Mesendoderm (in vitro differentiated cells): ENCODE data around the gene CTR9.
A peak's percentile ranks its signal among the peaks of the same experiment; 100 is the strongest.

Experiments used
- DNase-seq: peaks from one replicate; pipeline ENCODE4 v3.0.0; 2013
- H2AK5ac ChIP-seq: 2 replicates; pipeline ENCODE4 v1.6.1; 2013; ENCODE audit warnings: low read length, inconsistent platforms
- H2BK120ac ChIP-seq: 2 replicates; pipeline ENCODE4 v1.6.1; 2013; ENCODE audit warnings: low read depth, mild to moderate bottlenecking, low read length, moderate library complexity, mixed read lengths
- H2BK15ac ChIP-seq: replicated peaks from 2 replicates; pipeline ENCODE4 v1.6.1; 2013; ENCODE audit warnings: low read depth, mild to moderate bottlenecking, moderate library complexity
- H2BK5ac ChIP-seq: 2 replicates; pipeline ENCODE4 v1.6.1; 2013; ENCODE audit warnings: low read length, inconsistent platforms
- H3K18ac ChIP-seq: 2 replicates; pipeline ENCODE4 v1.6.1; 2013; ENCODE audit warnings: mild to moderate bottlenecking, low read length, mixed read lengths
- H3K23ac ChIP-seq: one replicate; pipeline ENCODE4 v1.6.1; 2013; ENCODE audit warnings: low read length
- H3K27ac ChIP-seq: 2 replicates; pipeline ENCODE4 v1.5.1; 2013; ENCODE audit warnings: low read depth, mild to moderate bottlenecking, inconsistent platforms, low read length, moderate library complexity
- H3K27me3 ChIP-seq: 2 replicates; pipeline ENCODE4 v1.6.1; 2013; ENCODE audit warnings: low read length, control low read depth, mild to moderate bottlenecking, inconsistent platforms; ENCODE audit not compliant: insufficient read depth, poor library complexity
- H3K36me3 ChIP-seq: 2 replicates; pipeline ENCODE4 v1.6.1; 2013; ENCODE audit warnings: low read length, inconsistent platforms; ENCODE audit not compliant: control insufficient read depth, insufficient read depth
- H3K4ac ChIP-seq: one replicate; pipeline ENCODE4 v1.6.1; 2013; ENCODE audit warnings: low read depth, mild to moderate bottlenecking, low read length, moderate library complexity
- H3K4me1 ChIP-seq: 2 replicates; pipeline ENCODE4 v1.6.1; 2013; ENCODE audit warnings: low read depth, low read length, inconsistent platforms; ENCODE audit not compliant: control insufficient read depth
- H3K4me2 ChIP-seq: 2 replicates; pipeline ENCODE4 v1.6.1; 2013; ENCODE audit warnings: low read length
- H3K4me3 ChIP-seq: 2 replicates; pipeline ENCODE4 v1.5.1; 2013; ENCODE audit warnings: mild to moderate bottlenecking, low read length
- H3K56ac ChIP-seq: one replicate; pipeline ENCODE4 v1.6.1; 2013; ENCODE audit warnings: low read length
- H3K79me1 ChIP-seq: 2 replicates; pipeline ENCODE4 v1.6.1; 2013; ENCODE audit warnings: low read length, inconsistent platforms
- H3K79me2 ChIP-seq: 2 replicates; pipeline ENCODE4 v1.6.1; 2013; ENCODE audit warnings: mild to moderate bottlenecking, low read length; ENCODE audit not compliant: control insufficient read depth, insufficient read depth
- H3K9ac ChIP-seq: 2 replicates; pipeline ENCODE4 v1.6.1; 2013; ENCODE audit warnings: low read length, inconsistent platforms
- H4K5ac ChIP-seq: one replicate; pipeline ENCODE4 v1.6.1; 2013; ENCODE audit warnings: low read length
- H4K8ac ChIP-seq: one replicate; pipeline ENCODE4 v1.6.1; 2013; ENCODE audit warnings: low read depth, mild to moderate bottlenecking, control low read depth, low read length, moderate library complexity
- WGBS: extraction: QIAGEN DNeasy Blood & Tissue Kit; methylation state at CpG from one replicate; pipeline ENCODE4 v1.1.7; 2013; ENCODE audit warnings: low lambda C conversion rate, missing lambda C conversion rate; ENCODE audit not compliant: insufficient coverage; ENCODE audit errors: extremely low coverage; 5-methylcytosine and 5-hydroxymethylcytosine counted together

Gene CTR9

GRCh38 chr11:10725114-10725906, 25.7 kb upstream of the CTR9 start:
- WGBS: no CpG with 5 or more reads among the region's 9 CpGs
- Histone ChIP-seq H3K79me1 (no peaks in the 10 kb centered on the region), H3K27ac (no peak overlapping the region), H3K27me3 (no peaks in the 10 kb centered on the region), H3K36me3 (no peaks in the 10 kb centered on the region), H3K56ac (no peak overlapping the region), H2BK5ac (no peak overlapping the region), H3K4ac (no peak overlapping the region), H4K5ac (no peak overlapping the region), H3K4me1 (no peaks in the 10 kb centered on the region), H4K8ac (no peak overlapping the region), H2BK120ac (no peak overlapping the region), H2AK5ac (no peak overlapping the region), H3K4me2 (no peak overlapping the region), H3K79me2 (no peaks in the 10 kb centered on the region), H3K23ac (no peak overlapping the region), H3K9ac (no peak overlapping the region), H2BK15ac (no peak overlapping the region), H3K18ac (no peak overlapping the region), H3K4me3 (no peak overlapping the region)
- DNase-seq: no peak

- H3K56ac ChIP-seq: no peak overlapping the region
- H3K4ac ChIP-seq: no peak overlapping the region
- no peak overlapping the region for H2BK15ac ChIP-seq
- no peak overlapping the region for H2AK5ac ChIP-seq
- no peaks in the 10 kb centered on the region for H3K4me1 ChIP-seq
- no peak overlapping the region for H2BK120ac ChIP-seq
- no peaks in the 10 kb centered on the region for H3K79me2 ChIP-seq
- no peaks in the 10 kb centered on the region for H3K79me1 ChIP-seq
- H4K8ac ChIP-seq: no peak overlapping the region
- no peak overlapping the region for H4K5ac ChIP-seq
- no peak overlapping the region for H3K23ac ChIP-seq
- no peaks in the 10 kb centered on the region for H3K27me3 ChIP-seq
- H3K18ac ChIP-seq: no peak overlapping the region
- H2BK5ac ChIP-seq: no peak overlapping the region
- H3K4me3 ChIP-seq: no peak overlapping the region
- H3K36me3 ChIP-seq: no peaks in the 10 kb centered on the region
- no peak overlapping the region for H3K4me2 ChIP-seq
- H3K9ac ChIP-seq: no peak overlapping the region
- no peak for DNase-seq
- no peak overlapping the region for H3K27ac ChIP-seq
Observed at GRCh38 chr11:10725907-10726253, 25.2 kb upstream of the CTR9 start.

GRCh38 chr11:10727146-10727851, 23.7 kb upstream of the CTR9 start:
- Histone ChIP-seq H3K27me3 (no peaks in the 10 kb centered on the region), H3K18ac (no peak overlapping the region), H3K79me1 (no peaks in the 10 kb centered on the region), H3K56ac (no peak overlapping the region), H4K5ac (no peak overlapping the region), H2AK5ac (no peak overlapping the region), H2BK120ac (no peak overlapping the region), H3K4me2 (no peak overlapping the region), H3K4me1 (no peaks in the 10 kb centered on the region), H3K36me3 (no peaks in the 10 kb centered on the region), H3K23ac (no peak overlapping the region), H3K4me3 (no peak overlapping the region), H2BK5ac (no peak overlapping the region), H3K9ac (no peak overlapping the region), H3K4ac (no peak overlapping the region), H3K79me2 (no peaks in the 10 kb centered on the region), H3K27ac (no peak overlapping the region), H2BK15ac (no peak overlapping the region), H4K8ac (no peak overlapping the region)
- WGBS: no CpG with 5 or more reads among the region's 4 CpGs
- no peak for DNase-seq

GRCh38 chr11:10728154-10728553, 22.9 kb upstream of the CTR9 start:
- no peaks in the 10 kb centered on the region for H3K27me3 ChIP-seq
- no peak overlapping the region for H2BK15ac ChIP-seq
- no peak overlapping the region for H3K27ac ChIP-seq
- H4K5ac ChIP-seq: no peak overlapping the region
- DNase-seq: peak; percentile 26
- no peak overlapping the region for H3K4ac ChIP-seq
- no peaks in the 10 kb centered on the region for H3K4me1 ChIP-seq
- H3K79me1 ChIP-seq: no peaks in the 10 kb centered on the region
- no CpG with 5 or more reads among the region's 3 CpGs for WGBS
- no peak overlapping the region for H2BK120ac ChIP-seq
- H2AK5ac ChIP-seq: no peak overlapping the region
- no peak overlapping the region for H3K9ac ChIP-seq
- no peak overlapping the region for H3K56ac ChIP-seq
- H2BK5ac ChIP-seq: no peak overlapping the region
- no peak overlapping the region for H3K23ac ChIP-seq
- H3K36me3 ChIP-seq: no peaks in the 10 kb centered on the region
- no peak overlapping the region for H3K4me2 ChIP-seq
- no peak overlapping the region for H3K18ac ChIP-seq
- no peak overlapping the region for H4K8ac ChIP-seq
- H3K4me3 ChIP-seq: no peak overlapping the region
- no peaks in the 10 kb centered on the region for H3K79me2 ChIP-seq

GRCh38 chr11:10728789-10729472, 22.1 kb upstream of the CTR9 start:
- peak overlapping the region; percentile 88 for H3K56ac ChIP-seq
- no peaks in the 10 kb centered on the region for H3K79me1 ChIP-seq
- H3K27ac ChIP-seq: no peak overlapping the region
- no peaks in the 10 kb centered on the region for H3K27me3 ChIP-seq
- no peaks in the 10 kb centered on the region for H3K79me2 ChIP-seq
- DNase-seq: peak; percentile 75
- H3K4me2 ChIP-seq: peak overlapping the region; percentile 79
- peak overlapping the region; percentile 22 for H3K4ac ChIP-seq
- H2BK5ac ChIP-seq: no peak overlapping the region
- H2BK15ac ChIP-seq: no peak overlapping the region
- no peak overlapping the region for H3K18ac ChIP-seq
- no peaks in the 10 kb centered on the region for H3K4me1 ChIP-seq
- no CpG with 5 or more reads among the region's 20 CpGs for WGBS
- H4K8ac ChIP-seq: no peak overlapping the region
- H3K9ac ChIP-seq: peak overlapping the region; percentile 76
- no peak overlapping the region for H4K5ac ChIP-seq
- no peak overlapping the region for H3K23ac ChIP-seq
- H2AK5ac ChIP-seq: no peak overlapping the region
- no peak overlapping the region for H2BK120ac ChIP-seq
- H3K36me3 ChIP-seq: no peaks in the 10 kb centered on the region
- peak overlapping the region; percentile 58 for H3K4me3 ChIP-seq
